SK-N-SH treated with all-trans-retinoic acid at 6 μM for 48 hours (cell line): ENCODE data around the gene RETSAT.

Experiments used
- ATAC-seq: fragments of 200-7000 bp; cut with Tn5 transposase; 3 replicates; pipeline ENCODE4 v1.9.1; 2020; ENCODE audit warnings: mild to moderate bottlenecking, moderate library complexity
- ARNTL ChIP-seq: fragments of 450-650 bp; formaldehyde crosslinking; IDR thresholded peaks from 2 replicates; pipeline ENCODE4 v1.5.0; 2020; ENCODE audit warnings: low read depth, mild to moderate bottlenecking, moderate library complexity, borderline replicate concordance
- ESRRG ChIP-seq: fragments of 250-450 bp; sonication (Bioruptor Pico); IDR thresholded peaks from 2 replicates; pipeline ENCODE4 v1.6.1; 2021; ENCODE audit warnings: mild to moderate bottlenecking
- ISL1 ChIP-seq: fragments of 250-450 bp; sonication (Bioruptor Pico); IDR thresholded peaks from 2 replicates; pipeline ENCODE4 v2.1.2; 2022; ENCODE audit warnings: mild to moderate bottlenecking, moderate library complexity
- OSR1 ChIP-seq: fragments of 250-450 bp; sonication (Bioruptor Pico); IDR thresholded peaks from 2 replicates; pipeline ENCODE4 v1.8.0; 2022; ENCODE audit warnings: moderate library complexity, mild to moderate bottlenecking, inconsistent platforms
- PPARA ChIP-seq: fragments of 250-450 bp; sonication (Bioruptor Pico); IDR thresholded peaks from 2 replicates; pipeline ENCODE4 v1.5.0; 2020; ENCODE audit warnings: mild to moderate bottlenecking, borderline replicate concordance
- RARB ChIP-seq: fragments of 250-450 bp; sonication (Bioruptor Pico); IDR thresholded peaks from 2 replicates; pipeline ENCODE4 v1.8.0; 2021; ENCODE audit warnings: mild to moderate bottlenecking, moderate library complexity
- SNAI2 ChIP-seq: fragments of 250-450 bp; sonication (Bioruptor Pico); IDR thresholded peaks from 2 replicates; pipeline ENCODE4 v1.5.0; 2020; ENCODE audit warnings: mild to moderate bottlenecking, moderate library complexity
- TCF4 ChIP-seq: fragments of 250-450 bp; sonication (Bioruptor Pico); IDR thresholded peaks from 2 replicates; pipeline ENCODE4 v1.8.0; 2021; ENCODE audit warnings: mild to moderate bottlenecking, moderate library complexity, borderline replicate concordance
- TOX ChIP-seq: fragments of 250-450 bp; sonication (Bioruptor Pico); IDR thresholded peaks from 2 replicates; pipeline ENCODE4 v1.8.0; 2021; ENCODE audit warnings: mild to moderate bottlenecking, moderate library complexity, borderline replicate concordance
- ZC3H10 ChIP-seq: fragments of 250-450 bp; sonication (Bioruptor Pico); IDR thresholded peaks from 2 replicates; pipeline ENCODE4 v1.5.1; 2021; ENCODE audit warnings: mild to moderate bottlenecking, moderate library complexity
- ZFP3 ChIP-seq: fragments of 250-450 bp; sonication (Bioruptor Pico); IDR thresholded peaks from 2 replicates; pipeline ENCODE4 v1.5.0; 2020; ENCODE audit warnings: mild to moderate bottlenecking, moderate library complexity
- ZFP30 ChIP-seq: fragments of 450-650 bp; formaldehyde crosslinking; IDR thresholded peaks from 2 replicates; pipeline ENCODE4 v1.5.0; 2022; ENCODE audit warnings: mild to moderate bottlenecking, moderate library complexity
- ZNF70 ChIP-seq: fragments of 450-650 bp; formaldehyde crosslinking; IDR thresholded peaks from 2 replicates; pipeline ENCODE4 v1.5.0; 2020; ENCODE audit warnings: mild to moderate bottlenecking, moderate library complexity
- ZNF8 ChIP-seq: fragments of 450-650 bp; formaldehyde crosslinking; IDR thresholded peaks from 2 replicates; pipeline ENCODE4 v1.5.0; 2020; ENCODE audit warnings: mild to moderate bottlenecking, moderate library complexity
- TF ChIP-seq, protein P1 (sequence below): fragments of 250-450 bp; sonication (Bioruptor Pico); IDR thresholded peaks from 2 replicates; pipeline ENCODE4 v1.8.0; 2021; ENCODE audit warnings: low read depth, mild to moderate bottlenecking, moderate library complexity, borderline replicate concordance
- TF ChIP-seq, protein P2 (sequence below): fragments of 250-450 bp; sonication (Bioruptor Pico); IDR thresholded peaks from 2 replicates; pipeline ENCODE4 v1.5.0; 2020; ENCODE audit warnings: mild to moderate bottlenecking, moderate library complexity
- TF ChIP-seq, protein P3 (sequence below): fragments of 250-450 bp; sonication (Bioruptor Pico); IDR thresholded peaks from 2 replicates; pipeline ENCODE4 v1.8.0; 2020; ENCODE audit warnings: mild to moderate bottlenecking, moderate library complexity, borderline replicate concordance
- TF ChIP-seq, protein P4 (sequence below): fragments of 250-450 bp; sonication (Bioruptor Pico); IDR thresholded peaks from 2 replicates; pipeline ENCODE4 v1.5.1; 2020; ENCODE audit warnings: low read depth, mild to moderate bottlenecking, moderate library complexity

RETSAT gene

DNA sequence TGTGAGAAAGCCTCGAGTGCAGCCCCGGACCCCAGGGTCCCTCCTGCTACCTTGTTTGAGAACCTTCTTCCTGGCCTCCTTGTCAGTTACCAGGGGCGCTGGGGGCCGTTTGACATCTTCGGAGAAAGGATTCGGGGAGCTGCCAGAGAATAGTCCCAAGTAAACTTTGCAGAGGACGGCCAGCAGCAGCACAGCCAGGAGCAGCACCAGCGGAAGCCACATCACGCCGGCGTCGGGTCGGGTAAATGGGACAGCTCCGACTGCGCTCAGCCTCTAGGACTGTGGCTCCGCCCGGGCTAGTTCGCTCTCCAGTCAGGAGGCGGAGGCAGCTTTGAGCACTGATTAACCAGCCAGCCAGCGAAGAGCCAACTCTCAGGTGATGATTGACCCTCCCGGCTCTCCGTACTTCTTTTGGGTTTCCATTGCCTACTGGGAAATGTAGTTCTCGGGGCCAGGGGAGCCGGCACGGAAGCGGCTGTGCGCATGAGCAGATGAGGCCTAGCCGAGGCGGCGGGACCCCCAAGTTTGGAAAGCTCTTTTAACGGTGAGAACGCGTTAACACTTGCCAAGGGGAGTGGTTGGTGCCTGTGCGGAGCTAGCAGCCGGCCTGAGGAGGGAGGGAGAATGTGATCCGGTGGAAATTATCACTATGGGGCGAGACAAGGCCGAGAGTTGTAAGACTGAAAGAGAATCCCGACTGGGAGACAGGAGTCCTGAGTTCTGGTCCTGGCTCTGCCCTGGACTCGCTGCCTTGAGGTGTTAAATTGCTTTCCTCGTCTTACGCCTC lies at the start of gene RETSAT, which contains the start of gene ELMOD3:
Gene RETSAT (minus strand): TSS at position 243 of the 787 bp plus-strand sequence. CDS start 21 bp downstream, at position 222.
Gene ELMOD3 (plus strand): TSS at position 484 of the 787 bp plus-strand sequence. CDS start 2,430 bp downstream, outside the sequence.
- ATAC-seq = peak; percentile 99
- TF ChIP-seq ZC3H10 (CRISPR knock-in tag) (no peak), TCF4 (CRISPR knock-in tag) (no peak), ZNF70 (CRISPR knock-in tag) (0 out of 2 replicates have a peak, but pooled peaks have one; percentile 59), ISL1 (CRISPR knock-in tag) (no peak)

DNA sequence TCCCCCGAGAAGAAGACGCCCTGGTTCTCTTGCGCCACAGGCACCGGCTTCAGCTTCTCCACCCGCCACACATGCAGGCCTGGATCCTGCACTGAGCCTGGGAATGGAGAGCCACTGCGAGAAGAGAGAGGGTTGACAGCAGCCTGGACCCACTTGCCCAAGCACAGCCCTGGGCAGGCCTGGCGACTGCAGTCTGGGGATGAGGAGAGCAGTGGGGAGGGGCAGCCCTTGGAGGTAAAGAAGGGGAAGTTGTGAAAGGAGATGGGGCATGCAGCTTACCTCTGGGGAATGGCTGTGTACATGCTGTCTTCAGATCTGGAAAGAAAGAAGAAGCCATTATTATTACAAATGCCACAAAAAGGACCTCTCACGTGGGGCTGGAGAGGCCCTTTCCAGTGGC lies 47.5 kb upstream of the RETSAT start:
- TF ChIP-seq TCF4 (CRISPR knock-in tag) (no peak), OSR1 (CRISPR knock-in tag) (no peak), ZNF70 (CRISPR knock-in tag) (no peak), TOX (CRISPR knock-in tag) (no peak), ZNF8 (CRISPR knock-in tag) (no peak), PPARA (CRISPR knock-in tag) (no peak), ESRRG (CRISPR knock-in tag) (no peak), ARNTL (CRISPR knock-in tag) (no peak)
- TF ChIP-seq, protein P1, sequence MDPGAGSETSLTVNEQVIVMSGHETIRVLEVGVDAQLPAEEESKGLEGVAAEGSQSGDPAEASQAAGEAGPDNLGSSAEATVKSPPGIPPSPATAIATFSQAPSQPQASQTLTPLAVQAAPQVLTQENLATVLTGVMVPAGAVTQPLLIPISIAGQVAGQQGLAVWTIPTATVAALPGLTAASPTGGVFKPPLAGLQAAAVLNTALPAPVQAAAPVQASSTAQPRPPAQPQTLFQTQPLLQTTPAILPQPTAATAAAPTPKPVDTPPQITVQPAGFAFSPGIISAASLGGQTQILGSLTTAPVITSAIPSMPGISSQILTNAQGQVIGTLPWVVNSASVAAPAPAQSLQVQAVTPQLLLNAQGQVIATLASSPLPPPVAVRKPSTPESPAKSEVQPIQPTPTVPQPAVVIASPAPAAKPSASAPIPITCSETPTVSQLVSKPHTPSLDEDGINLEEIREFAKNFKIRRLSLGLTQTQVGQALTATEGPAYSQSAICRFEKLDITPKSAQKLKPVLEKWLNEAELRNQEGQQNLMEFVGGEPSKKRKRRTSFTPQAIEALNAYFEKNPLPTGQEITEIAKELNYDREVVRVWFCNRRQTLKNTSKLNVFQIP = no peak
- TF ChIP-seq, protein P2, sequence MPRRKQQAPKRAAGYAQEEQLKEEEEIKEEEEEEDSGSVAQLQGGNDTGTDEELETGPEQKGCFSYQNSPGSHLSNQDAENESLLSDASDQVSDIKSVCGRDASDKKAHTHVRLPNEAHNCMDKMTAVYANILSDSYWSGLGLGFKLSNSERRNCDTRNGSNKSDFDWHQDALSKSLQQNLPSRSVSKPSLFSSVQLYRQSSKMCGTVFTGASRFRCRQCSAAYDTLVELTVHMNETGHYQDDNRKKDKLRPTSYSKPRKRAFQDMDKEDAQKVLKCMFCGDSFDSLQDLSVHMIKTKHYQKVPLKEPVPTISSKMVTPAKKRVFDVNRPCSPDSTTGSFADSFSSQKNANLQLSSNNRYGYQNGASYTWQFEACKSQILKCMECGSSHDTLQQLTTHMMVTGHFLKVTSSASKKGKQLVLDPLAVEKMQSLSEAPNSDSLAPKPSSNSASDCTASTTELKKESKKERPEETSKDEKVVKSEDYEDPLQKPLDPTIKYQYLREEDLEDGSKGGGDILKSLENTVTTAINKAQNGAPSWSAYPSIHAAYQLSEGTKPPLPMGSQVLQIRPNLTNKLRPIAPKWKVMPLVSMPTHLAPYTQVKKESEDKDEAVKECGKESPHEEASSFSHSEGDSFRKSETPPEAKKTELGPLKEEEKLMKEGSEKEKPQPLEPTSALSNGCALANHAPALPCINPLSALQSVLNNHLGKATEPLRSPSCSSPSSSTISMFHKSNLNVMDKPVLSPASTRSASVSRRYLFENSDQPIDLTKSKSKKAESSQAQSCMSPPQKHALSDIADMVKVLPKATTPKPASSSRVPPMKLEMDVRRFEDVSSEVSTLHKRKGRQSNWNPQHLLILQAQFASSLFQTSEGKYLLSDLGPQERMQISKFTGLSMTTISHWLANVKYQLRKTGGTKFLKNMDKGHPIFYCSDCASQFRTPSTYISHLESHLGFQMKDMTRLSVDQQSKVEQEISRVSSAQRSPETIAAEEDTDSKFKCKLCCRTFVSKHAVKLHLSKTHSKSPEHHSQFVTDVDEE (CRISPR knock-in tag) = no peak
- no peak for ATAC-seq

DNA sequence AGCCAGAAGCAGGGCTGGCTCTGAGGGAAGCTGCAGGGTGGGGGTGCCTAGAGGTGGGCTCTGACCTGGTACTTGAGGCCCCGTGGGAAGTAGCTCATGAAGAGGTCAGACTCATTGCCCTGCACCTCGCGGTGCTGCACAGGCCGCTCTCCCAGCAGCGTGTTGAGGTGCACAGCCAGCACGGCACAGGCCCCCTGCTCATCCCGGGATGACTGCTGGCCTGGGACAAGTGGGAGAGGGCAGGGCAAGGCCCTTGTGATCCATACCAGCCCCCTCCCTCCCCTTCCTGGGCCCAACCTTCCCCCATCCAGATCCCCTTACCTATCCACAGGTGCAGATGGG lies 47.1 kb upstream of the RETSAT start:
- ATAC-seq = no peak
- no peak for TF ChIP-seq ZFP3 (CRISPR knock-in tag)
- TF ChIP-seq TCF4 (CRISPR knock-in tag) = no peak
- TF ChIP-seq, protein P1 = no peak
- TF ChIP-seq TOX (CRISPR knock-in tag) = no peak
- TF ChIP-seq, protein P2 (CRISPR knock-in tag) = no peak
- no peak for TF ChIP-seq PPARA (CRISPR knock-in tag)
- TF ChIP-seq, protein P3, sequence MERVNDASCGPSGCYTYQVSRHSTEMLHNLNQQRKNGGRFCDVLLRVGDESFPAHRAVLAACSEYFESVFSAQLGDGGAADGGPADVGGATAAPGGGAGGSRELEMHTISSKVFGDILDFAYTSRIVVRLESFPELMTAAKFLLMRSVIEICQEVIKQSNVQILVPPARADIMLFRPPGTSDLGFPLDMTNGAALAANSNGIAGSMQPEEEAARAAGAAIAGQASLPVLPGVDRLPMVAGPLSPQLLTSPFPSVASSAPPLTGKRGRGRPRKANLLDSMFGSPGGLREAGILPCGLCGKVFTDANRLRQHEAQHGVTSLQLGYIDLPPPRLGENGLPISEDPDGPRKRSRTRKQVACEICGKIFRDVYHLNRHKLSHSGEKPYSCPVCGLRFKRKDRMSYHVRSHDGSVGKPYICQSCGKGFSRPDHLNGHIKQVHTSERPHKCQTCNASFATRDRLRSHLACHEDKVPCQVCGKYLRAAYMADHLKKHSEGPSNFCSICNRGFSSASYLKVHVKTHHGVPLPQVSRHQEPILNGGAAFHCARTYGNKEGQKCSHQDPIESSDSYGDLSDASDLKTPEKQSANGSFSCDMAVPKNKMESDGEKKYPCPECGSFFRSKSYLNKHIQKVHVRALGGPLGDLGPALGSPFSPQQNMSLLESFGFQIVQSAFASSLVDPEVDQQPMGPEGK (CRISPR knock-in tag) = no peak
- TF ChIP-seq, protein P4, sequence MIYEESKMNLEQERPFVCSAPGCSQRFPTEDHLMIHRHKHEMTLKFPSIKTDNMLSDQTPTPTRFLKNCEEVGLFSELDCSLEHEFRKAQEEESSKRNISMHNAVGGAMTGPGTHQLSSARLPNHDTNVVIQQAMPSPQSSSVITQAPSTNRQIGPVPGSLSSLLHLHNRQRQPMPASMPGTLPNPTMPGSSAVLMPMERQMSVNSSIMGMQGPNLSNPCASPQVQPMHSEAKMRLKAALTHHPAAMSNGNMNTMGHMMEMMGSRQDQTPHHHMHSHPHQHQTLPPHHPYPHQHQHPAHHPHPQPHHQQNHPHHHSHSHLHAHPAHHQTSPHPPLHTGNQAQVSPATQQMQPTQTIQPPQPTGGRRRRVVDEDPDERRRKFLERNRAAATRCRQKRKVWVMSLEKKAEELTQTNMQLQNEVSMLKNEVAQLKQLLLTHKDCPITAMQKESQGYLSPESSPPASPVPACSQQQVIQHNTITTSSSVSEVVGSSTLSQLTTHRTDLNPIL (CRISPR knock-in tag) = no peak
- no peak for TF ChIP-seq ZFP30 (CRISPR knock-in tag)
- TF ChIP-seq RARB (CRISPR knock-in tag) = no peak
- TF ChIP-seq SNAI2 (CRISPR knock-in tag) = no peak
- no peak for TF ChIP-seq OSR1 (CRISPR knock-in tag)
- TF ChIP-seq ISL1 (CRISPR knock-in tag) = no peak
- TF ChIP-seq, all 23 proteins: peak for 0
